Neural cell (in vitro differentiated cells): ENCODE data around the gene GRID2IP.

Experiments used
- CTCF ChIP-seq: fragments of 450-650 bp; IDR thresholded peaks from 2 replicates; pipeline ENCODE4 v1.5.1; 2014; ENCODE audit warnings: antibody characterized with exemption, mild to moderate bottlenecking, moderate library complexity; ENCODE audit not compliant: poor library complexity, severe bottlenecking
- EP300 ChIP-seq: fragments of 450-650 bp; conservative IDR thresholded peaks from 2 replicates; pipeline ENCODE4 v1.6.1; 2014; ENCODE audit warnings: antibody characterized with exemption, mild to moderate bottlenecking, moderate library complexity; ENCODE audit not compliant: poor library complexity, severe bottlenecking
- EZH2 ChIP-seq: fragments of 200-600, 300-800 bp; shearing (Covaris generic), sonication (generic); IDR thresholded peaks from 2 replicates; pipeline ENCODE4 v1.6.1; 2014; ENCODE audit warnings: antibody characterized with exemption, low read length, borderline replicate concordance, mild to moderate bottlenecking; ENCODE audit not compliant: insufficient read depth, poor library complexity, severe bottlenecking
- MXI1 ChIP-seq: fragments of 450-650 bp; conservative IDR thresholded peaks from 2 replicates; pipeline ENCODE4 v1.6.1; 2014; ENCODE audit warnings: antibody characterized with exemption, mild to moderate bottlenecking; ENCODE audit not compliant: poor library complexity, severe bottlenecking
- POLR2AphosphoS5 ChIP-seq: IDR thresholded peaks from 2 replicates; pipeline ENCODE4 v1.6.1; 2012
- RAD21 ChIP-seq: fragments of 450-650 bp; conservative IDR thresholded peaks from 2 replicates; pipeline ENCODE4 v1.6.1; 2014; ENCODE audit warnings: antibody characterized with exemption, mild to moderate bottlenecking, moderate library complexity
- REST ChIP-seq: IDR thresholded peaks from 2 replicates; pipeline ENCODE4 v1.6.1; 2012; ENCODE audit warnings: borderline replicate concordance
- SMC3 ChIP-seq: fragments of 450-650 bp; conservative IDR thresholded peaks from 2 replicates; pipeline ENCODE4 v1.6.1; 2014; ENCODE audit warnings: antibody characterized with exemption, mild to moderate bottlenecking, moderate library complexity; ENCODE audit not compliant: poor library complexity
- TAF1 ChIP-seq: IDR thresholded peaks from 2 replicates; pipeline ENCODE4 v1.6.1; 2012; ENCODE audit warnings: low read depth

GRCh38 chr7:6512892-6513291 is 38.4 kb downstream of the GRID2IP start:
- no peak for TF ChIP-seq CTCF
- TF ChIP-seq POLR2AphosphoS5 = no peak
- no peak for TF ChIP-seq EZH2
- no peak for TF ChIP-seq EP300
- no peak for TF ChIP-seq TAF1
- no peak for TF ChIP-seq SMC3
- no peak for TF ChIP-seq MXI1
- no peak for TF ChIP-seq REST
- no peak for TF ChIP-seq RAD21
